Skeletal muscle cell (primary cell): ENCODE data around the gene ECHDC3.
A peak's percentile ranks its signal among the peaks of the same experiment; 100 is the strongest.
"Not testable (repeated sequence)": the region's sequence is repeated elsewhere in the genome, so short reads cannot be mapped to it uniquely, and the experiment has no call there.

Experiments
- DNase-seq: peaks from one replicate; pipeline ENCODE4 v3.0.0-alpha.2; 2010; ENCODE audit warnings: low read depth
- H3K4me3 ChIP-seq: 2 replicates; pipeline ENCODE4 v1.5.1; 2011; ENCODE audit warnings: low read depth, mild to moderate bottlenecking, control low read depth, low read length, moderate library complexity

Gene ECHDC3, protein sequence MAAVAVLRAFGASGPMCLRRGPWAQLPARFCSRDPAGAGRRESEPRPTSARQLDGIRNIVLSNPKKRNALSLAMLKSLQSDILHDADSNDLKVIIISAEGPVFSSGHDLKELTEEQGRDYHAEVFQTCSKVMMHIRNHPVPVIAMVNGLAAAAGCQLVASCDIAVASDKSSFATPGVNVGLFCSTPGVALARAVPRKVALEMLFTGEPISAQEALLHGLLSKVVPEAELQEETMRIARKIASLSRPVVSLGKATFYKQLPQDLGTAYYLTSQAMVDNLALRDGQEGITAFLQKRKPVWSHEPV

GRCh38 chr10:11742009-11742778, at the start of gene ECHDC3:
TSS of gene ECHDC3 (plus strand) at chr10:11742382. CDS start at chr10:11742577, 195 bp downstream.
- no peak for DNase-seq
- peak within 1 kb of the TSS; percentile 59 for H3K4me3 ChIP-seq

DNA sequence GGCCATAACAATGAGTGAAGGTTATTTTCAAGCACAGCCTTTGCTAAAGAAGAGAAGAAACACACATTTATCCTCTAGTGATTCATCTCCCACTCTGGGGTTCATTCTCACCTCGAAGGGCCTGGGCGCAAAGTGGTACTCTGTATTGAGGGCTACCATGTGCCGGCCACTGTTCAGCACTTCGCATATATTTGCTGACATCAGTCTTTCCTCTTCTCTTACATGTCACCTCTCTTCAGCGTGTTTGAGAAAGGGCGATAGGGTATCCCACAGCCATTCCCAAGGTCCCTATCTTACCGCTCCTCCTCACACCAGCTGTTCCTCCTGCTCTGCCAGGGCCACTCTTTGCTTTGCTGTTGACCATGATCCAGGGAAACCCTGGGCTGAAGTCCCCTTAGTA, 48.8 kb upstream of the ECHDC3 start:
- H3K4me3 ChIP-seq: no peak overlapping the region
- no peak for DNase-seq

DNA sequence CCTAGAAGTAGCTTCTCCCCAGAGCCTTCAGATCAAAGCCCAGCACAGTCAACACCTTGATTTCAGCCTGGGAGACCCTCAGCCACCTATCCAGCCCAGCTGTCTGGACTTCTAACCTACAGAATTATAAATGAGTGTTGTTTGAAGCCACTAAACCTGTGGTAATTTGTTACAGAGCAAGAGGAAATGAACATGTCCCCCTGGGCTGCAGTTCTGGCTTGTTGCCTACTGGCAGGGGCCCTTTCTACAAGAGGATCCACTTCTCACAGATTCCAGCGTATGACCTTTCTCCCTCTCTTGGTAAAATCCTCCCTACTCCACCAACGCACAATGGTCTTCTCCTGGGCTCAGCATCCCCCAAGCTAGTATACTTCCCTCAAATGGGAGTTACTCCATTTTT, 46.4 kb upstream of the ECHDC3 start:
- DNase-seq: no peak
- H3K4me3 ChIP-seq: no peak overlapping the region

DNA sequence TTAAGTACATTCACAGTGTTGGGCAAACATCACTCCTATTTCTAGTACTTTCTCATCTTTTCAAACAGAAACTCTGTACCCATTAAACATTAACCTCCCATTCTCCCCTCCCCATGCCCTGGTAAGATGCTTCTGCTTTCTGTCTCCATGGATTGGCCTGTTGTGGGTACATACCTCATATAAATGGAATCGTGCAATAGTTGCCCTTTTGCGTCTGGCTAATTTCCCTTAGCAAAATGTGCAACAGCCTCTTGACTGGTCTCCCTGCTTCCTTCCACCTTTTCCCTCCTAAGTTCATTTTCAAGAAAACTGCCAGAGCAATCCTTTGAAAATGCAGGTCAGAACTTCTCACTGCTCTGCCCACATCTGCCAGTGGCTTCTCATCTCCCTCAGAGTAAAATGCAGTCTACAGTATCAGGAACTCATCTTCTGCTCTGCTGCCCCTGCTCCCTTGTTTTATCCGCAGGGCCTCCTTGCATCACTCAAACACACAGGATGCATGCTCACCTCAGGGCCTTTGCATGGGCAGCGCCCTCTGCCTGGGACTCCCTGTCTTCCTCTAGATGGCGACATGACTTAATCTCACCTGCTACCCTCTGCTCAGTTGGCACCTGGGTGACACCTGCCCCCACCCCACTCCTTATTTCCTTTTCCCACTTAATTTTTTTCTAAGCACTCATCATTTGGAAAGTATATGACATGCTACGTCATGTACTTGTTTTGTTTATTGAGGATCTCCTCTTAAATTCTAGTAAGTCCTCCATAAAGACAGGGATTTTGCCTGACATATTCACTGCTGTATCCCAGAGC, 44.3 kb upstream of the ECHDC3 start:
- no peak for DNase-seq
- H3K4me3 ChIP-seq: no peak overlapping the region

DNA sequence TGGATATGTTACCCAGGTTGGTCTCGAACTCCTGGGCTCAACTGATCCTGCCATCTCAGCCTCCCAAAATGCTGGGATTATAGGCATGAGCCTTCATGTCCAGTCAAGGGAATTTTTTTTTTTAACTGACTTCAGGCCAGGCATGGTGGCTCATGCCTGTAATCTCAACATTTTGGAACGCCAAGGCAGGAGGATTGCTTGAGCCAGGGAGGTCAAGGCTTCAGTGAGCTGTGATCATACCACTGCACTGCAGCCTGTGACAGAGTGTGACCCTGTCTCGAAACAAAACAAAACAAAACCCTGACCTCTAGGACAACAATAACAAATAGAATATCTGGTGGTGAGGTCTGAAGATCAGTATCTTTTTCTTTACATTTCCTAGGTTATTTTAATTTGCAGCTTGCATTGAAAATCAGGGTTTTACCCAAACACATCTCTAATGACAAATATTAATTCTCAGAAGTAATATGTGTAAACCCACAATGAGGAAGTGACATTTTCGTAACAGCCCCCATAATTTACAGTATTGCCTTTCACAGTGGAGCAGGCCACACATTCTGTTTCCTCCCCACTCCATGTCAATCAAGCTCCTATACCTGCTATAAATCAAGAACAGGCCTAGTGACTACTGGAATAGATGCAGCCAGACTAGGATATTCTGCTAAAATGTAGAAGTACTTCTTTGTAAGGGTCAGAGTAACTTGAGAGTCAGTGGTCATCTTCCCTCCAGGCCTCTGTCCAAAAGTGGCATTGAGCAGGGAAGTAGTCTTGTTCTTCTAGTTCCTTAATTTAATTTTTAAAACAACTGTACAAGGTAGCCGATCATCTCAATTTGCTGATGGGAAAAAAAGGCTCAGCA, 43.3 kb upstream of the ECHDC3 start:
- DNase-seq: no peak
- no peak overlapping the region for H3K4me3 ChIP-seq

DNA sequence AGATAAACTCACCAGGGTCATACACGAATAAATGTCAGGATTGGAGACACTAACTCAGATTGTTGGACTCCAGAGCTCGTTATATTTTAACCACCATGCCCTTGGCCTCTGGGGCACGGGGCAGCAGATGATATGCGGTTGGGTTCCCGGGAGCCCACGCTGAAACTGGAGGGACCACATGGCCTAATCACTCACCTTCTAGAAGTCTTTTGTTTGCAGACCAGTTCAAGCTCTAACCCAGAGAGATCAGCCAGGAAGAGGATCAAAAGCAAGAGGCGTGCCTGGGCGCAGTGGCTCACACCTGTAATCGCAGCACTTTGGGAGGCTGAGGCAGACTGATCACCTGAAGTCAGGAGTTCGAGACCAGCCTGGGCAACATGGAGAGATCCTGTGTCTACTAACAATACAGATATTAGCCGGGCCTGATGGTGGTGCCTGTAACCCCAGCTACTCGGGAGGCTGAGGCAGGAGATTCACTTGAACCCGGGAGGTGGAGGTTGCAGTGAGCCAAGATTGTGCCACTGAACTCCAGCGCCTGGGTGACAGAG, 42.6 kb upstream of the ECHDC3 start:
- DNase-seq: no peak
- H3K4me3 ChIP-seq: no peak overlapping the region

DNA sequence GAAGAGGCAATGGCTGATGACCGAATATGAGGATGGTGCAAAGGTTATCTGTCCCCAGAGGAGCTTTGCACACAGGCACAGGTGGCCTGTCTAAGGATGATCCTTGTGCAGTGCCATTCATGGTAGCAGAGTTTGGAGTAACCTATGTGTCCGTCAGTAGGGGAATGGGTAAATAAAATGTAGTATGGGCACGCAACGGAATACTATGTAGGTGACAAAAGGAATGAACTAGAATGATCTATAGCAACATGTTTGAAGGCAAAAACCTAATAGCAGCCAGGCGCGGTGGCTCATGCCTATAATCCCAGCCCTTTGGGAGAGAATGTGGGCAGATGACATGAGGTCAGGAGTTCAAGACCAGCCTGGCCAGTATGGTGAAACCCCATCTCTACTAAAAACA, 41.6 kb upstream of the ECHDC3 start:
- no peak overlapping the region for H3K4me3 ChIP-seq
- no peak for DNase-seq

- no peak for DNase-seq
- H3K4me3 ChIP-seq: no peak overlapping the region
Measured at GRCh38 chr10:11701451-11702095, 40.6 kb upstream of the ECHDC3 start.

GRCh38 chr10:11702264-11702663, 39.9 kb upstream of the ECHDC3 start:
- no peak overlapping the region for H3K4me3 ChIP-seq
- DNase-seq: no peak

GRCh38 chr10:11704092-11704491, 38.1 kb upstream of the ECHDC3 start:
- DNase-seq: no peak
- no peak overlapping the region for H3K4me3 ChIP-seq

GRCh38 chr10:11705722-11706121, 36.5 kb upstream of the ECHDC3 start:
- no peak for DNase-seq

DNA sequence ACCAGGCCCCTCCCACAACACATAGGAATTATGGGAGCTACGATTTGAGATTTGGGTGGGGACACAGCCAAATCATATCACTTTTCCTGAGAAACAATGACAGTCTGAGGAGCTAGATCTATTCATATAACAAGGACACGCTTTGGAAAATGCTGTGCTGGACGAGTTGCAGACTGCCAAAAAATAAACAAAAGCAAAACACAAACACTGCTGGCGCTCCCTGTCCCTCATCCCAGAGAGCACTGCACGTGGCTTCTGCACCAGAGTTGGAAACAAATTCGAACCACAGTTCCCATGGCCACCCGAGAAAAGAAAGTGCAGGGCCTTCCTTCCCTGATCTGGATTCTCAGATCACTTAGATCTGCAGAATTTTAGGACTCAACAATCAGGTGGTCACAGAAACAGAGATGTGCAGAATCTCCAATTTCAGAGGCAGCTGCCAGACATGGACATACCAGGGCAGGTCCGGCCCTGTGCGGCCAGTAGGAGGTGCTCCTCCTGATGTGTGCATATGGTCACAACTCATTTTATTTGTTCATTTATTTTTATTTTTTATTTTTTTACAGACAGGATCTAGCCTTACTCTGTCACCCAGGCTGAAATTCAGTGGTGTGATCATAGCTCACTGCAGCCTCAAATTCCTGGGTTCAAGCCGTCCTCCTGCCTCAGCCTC, 35.2 kb upstream of the ECHDC3 start:
- no peak overlapping the region for H3K4me3 ChIP-seq
- DNase-seq: no peak

More at GRCh38 chr10:11705722-11706121, 36.5 kb upstream of the ECHDC3 start:
- no peak overlapping the region for H3K4me3 ChIP-seq

GRCh38 chr10:11707624-11708350, 34.4 kb upstream of the ECHDC3 start:
- no peak for DNase-seq
- H3K4me3 ChIP-seq: no peak overlapping the region

- DNase-seq, H3K4me3 ChIP-seq: not testable (repeated sequence)
Measured at GRCh38 chr10:11708801-11709200, 33.4 kb upstream of the ECHDC3 start.

DNA sequence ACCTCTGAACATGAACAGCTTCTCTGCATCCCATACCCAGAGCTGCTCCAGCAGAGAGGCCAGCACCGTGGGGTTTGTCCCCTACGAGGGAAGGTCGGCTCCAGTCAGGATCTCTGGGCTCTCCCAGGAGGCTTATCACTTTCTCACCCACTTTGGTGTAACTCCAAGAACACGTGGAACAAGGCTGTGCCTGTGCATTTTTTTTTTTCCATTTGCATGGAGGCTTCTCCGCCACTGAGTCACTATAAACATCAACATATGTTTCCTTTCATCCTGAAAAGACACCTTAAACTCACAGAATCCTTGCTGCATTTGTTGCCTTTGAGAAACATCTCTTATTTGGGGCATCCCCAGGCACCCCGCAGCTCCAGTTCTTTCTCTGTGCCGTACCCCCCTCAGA, 29.4 kb upstream of the ECHDC3 start:
- no peak for DNase-seq
- no peak overlapping the region for H3K4me3 ChIP-seq

- no peak for DNase-seq
- H3K4me3 ChIP-seq: no peak overlapping the region
Measured at GRCh38 chr10:11713186-11713743, 28.9 kb upstream of the ECHDC3 start.

- H3K4me3 ChIP-seq: no peak overlapping the region
- DNase-seq: no peak
Measured at GRCh38 chr10:11713963-11714362, 28.2 kb upstream of the ECHDC3 start.
